Measurements from ENCODE around the gene PML.

PML gene

DNA sequence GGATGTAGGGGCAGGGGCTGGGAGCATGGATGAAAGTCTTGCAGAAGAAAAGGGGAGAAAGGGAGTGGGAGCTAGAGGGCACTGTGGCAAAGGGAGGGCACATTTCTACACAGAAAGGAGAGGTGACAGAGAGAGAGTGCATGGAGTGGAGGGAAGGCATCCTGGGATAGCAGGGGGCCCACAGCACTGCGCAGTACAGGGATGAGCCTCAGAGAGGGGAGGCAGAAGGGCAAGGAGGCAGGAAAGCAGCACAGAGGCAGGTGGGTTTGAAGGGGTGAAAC, 7.8 kb upstream of the PML start:
- DNase-seq, result no peak

- DNase-seq, result no peak
These were observed 7.3 kb upstream of the PML start for GRCh38 chr15:73987250-73987649.

- DNase-seq, result no peak
These were observed 6.7 kb upstream of the PML start for GRCh38 chr15:73987681-73988444.

GRCh38 chr15:73988445-73988969, 6.0 kb upstream of the PML start:
- no peak for DNase-seq

DNA sequence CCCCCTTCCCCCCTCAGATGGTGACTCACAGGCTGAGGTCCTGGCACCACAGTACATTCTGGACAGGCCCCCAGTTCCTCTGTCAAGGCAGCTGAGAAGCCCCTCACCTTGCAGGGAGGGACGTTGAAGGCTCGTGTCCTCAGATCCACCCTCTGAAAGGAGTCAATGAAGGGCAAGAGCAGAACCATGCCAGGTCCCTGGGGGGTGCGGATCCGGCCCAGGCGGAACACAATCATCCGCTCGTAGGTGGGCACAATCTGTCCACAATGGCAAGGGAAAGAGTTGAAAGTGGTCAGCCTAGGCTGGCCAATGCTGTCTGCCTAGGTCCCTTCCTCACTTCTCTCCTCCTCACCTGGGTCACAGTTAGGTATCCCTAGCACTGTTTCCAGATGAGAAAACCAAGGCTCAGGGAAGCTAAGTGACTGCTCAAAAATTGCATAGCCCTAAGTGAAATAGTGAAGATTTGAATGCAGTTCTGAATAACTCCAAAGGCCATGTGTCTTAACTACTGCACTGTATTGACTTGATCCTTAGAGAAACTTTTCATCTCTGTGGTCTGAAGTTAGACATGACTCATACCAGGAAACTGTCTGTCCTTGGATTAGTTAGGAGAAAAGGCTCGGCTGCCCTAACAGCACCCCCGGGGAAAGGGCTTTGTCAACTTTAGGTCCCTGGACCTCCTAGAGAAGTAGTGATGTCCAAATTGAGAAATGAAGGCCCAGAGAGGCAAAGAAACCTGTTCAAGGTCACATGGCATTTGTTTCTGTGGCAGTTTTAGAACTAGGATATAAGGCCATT, 5.3 kb upstream of the PML start:
- no peak for DNase-seq

GRCh38 chr15:73990250-73991005, 4.1 kb upstream of the PML start:
- DNase-seq, result no peak

GRCh38 chr15:73991260-73991659, 3.3 kb upstream of the PML start:
- DNase-seq, result no peak

DNA sequence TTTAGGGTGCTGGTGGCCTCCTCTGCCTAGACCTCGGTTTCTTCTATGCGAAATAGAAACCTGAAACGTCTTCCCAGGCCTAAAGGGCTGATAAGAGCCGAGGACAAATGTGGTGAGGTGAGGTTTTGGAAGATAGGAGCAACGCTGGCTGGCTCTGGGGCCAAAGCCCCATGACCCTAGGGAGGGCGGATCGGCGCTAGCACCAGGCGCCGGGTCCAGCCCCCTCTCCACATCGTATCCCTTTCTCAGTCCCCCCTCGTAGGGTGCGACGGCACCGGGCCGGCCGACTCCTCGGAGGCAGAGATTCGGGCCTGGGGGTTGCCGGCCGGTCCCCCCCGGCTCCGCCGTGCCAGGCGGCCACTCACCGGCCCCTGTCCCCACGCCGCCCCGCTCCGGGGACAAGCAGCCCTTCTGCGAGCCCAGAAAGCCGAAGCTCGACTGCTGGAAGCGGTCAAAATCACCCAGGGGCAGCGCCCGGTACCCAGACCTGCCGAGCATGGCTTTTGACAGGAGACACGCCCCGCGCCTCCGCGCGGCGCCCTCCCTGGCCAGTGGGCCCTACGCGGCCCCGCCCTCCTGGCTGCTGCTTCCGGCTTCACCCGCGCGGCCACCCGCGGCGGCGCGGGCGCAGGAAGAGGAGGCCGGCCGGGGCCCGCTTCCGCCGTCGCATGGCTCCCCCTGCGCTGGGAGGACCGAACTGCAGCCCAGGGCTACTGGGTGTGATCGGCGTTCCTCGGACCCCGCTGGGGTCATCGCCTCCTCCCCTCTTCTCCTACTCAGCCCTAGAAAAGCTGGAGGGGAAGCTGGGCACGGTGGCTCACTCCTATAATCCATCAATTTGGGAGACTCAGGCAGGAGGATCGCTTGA, 2.6 kb upstream of the PML start, which contains the start of gene STOML1:
Gene STOML1, minus strand, starts transcription at position 570 of the 868 bp plus-strand sequence. Its CDS starts 72 bp downstream, at position 498.
- DNase-seq, result peak; percentile 93

DNA sequence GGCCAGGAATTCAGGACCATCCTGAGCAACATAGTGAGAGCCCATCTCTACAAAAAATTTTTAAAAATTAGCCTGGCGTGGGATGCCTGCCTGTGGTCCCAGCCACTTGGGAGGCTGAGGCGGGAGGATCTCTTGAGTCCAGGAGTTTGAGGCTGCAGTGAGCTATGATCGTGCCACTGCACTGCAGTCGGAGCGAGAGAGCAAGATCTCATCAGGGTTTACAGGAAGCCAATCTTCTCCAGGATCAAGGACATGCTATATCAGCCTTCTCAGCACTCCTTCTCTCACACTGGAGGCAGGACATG, 2.0 kb upstream of the PML start:
- no peak for DNase-seq

DNA sequence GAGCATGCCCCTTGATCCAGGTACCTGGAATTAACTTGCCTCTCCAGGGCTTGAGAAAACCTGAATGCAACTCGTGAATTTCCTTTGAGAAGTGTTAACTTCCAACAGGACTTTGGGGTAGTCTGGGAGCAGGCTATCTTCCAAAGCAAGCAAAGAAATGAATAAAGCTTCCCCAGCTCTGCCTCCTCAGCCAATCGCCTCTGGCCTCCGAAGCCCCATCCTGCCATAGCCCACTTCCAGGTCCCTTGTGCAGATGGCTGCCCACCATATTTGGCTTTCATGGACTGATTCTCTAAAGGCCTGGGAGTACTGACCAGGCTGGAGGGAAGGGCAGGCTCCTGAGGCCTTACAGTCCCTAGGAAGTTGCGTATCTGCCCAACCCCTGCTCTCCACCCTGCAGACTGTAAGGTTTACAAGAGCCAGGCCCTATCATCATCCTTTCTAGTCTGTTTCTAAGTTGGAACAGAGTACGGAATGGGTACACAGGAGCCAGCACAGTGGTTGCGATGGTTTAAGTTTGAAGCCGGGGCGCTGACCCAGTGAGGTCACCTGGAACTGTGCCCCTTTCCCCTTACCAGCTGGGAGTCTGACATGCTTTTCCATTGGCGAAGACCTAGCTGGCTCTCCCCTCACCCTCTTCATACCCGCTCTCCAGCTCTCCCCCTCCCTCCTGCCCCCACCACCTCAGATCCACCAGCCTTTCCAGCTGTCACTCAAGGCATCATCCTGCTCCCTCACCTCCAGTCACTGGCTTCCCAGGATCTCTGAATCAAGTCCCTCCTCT, 1.1 kb upstream of the PML start:
- no peak for DNase-seq

- DNase-seq, result no peak
These were observed 551 bp downstream of the PML start for GRCh38 chr15:73994912-73995622.

GRCh38 chr15:73996267-73996666, 1.8 kb downstream of the PML start:
- DNase-seq, result no peak

GRCh38 chr15:73996939-73997338, 2.4 kb downstream of the PML start:
- DNase-seq, result no peak

- no peak for DNase-seq
These were observed 3.5 kb downstream of the PML start for GRCh38 chr15:73997986-73998385.

DNA sequence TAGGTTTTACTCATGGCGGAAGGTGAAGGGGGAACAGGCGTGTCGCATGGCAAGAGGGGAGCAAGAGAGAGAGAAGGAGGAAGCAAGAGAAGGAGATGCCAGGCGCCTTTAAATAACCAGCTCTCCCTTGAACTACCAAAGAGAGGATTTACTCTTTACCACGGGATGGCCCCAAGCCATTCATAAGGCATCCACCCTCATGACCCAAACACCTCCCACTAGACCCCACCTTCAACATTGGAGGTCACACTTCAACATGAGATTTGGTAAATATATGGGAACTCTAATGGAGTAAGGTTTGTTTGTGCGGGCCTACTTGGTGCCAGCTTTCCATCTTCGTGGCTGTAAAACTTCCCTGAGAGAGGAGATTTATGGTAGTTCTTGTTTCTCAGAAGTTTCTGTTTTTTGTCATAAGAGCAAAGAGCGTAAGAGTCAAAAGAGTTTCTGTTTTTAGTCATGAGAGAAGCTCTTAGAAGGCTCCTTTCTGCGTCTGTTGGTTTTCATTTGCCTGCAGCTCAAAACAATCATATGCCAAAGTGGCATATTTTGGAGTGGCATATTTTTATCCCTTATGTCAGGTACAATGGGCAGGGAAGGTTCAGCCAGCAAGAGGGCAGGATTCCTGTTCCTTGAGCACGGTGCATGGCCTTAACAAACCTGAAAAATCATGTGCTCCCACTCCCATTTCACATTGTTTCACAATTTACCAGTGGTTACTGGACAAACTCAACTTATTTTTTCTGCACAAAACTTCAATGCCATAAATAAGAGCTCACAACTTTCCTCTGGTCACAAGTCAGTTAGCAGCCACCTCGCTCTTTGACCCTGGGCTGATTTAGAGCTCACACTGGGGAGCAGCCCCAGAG, 12.5 kb downstream of the PML start:
- DNase-seq, result no peak

DNA sequence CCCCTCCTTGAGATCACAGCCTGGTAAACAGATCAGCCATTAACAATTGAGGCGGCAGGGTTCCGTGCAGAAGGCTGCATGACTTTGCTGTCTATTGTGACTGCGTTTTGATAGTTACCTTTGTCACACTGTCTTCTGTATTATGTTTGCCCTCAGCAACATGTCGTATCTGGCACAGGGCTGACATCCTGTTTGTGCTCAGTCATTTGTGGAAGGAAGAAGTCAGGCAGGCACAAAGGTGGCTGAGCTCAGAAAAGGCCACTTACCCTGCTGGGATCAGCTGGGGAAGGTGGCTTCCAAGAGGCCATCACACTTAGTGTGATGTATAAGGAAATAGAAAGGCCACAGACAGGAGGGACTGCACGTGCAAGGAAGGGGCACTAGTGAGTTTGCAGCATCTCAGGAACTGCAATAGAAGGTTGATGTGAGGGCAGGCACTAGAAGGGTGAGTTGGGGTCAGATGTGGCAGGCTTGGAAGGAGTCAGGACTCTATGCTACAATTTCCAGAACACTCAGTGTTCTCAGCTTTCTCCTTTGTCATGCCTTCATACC, 13.4 kb downstream of the PML start:
- no peak for DNase-seq

- no peak for DNase-seq
These were observed 14.4 kb downstream of the PML start for GRCh38 chr15:74008901-74009300.

GRCh38 chr15:74010929-74011540, 16.5 kb downstream of the PML start:
- DNase-seq, result no peak

GRCh38 chr15:74011610-74012009, 17.1 kb downstream of the PML start:
- no peak for DNase-seq
